Liver (tissue), 9 donors: Measurements from ENCODE around the gene GDF9. TPM values are rescaled to one million over a fixed set of nuclear protein-coding genes. Genes with fewer than 3 reads are reported as not detected.

Source experiments
- DNase-seq: peaks from one replicate; pipeline ENCODE4 v3.0.0-alpha.2; 2017; ENCODE audit warnings: low spot score
- H3K27ac ChIP-seq, 2 donors: one replicate each; pipeline ENCODE4 v1.7.0; 2013; ENCODE audit warnings: inconsistent platforms in 2 of 2, low read length in 2 of 2, control low read depth in 1 of 2, low read depth in 1 of 2, mild to moderate bottlenecking in 1 of 2
- H3K27me3 ChIP-seq, 4 donors: one replicate each; pipeline versions ENCODE4 v1.6.1 to v1.7.0; 2013; ENCODE audit warnings: low read length in 3 of 4, inconsistent platforms in 1 of 4, mild to moderate bottlenecking in 1 of 4, moderate library complexity in 1 of 4; ENCODE audit not compliant: control insufficient read depth in 4 of 4, insufficient read depth in 4 of 4
- H3K36me3 ChIP-seq, 4 donors: one replicate each; pipeline versions ENCODE4 v1.6.1 to v1.7.0; 2013; ENCODE audit warnings: low read length in 3 of 4, mild to moderate bottlenecking in 3 of 4, low read depth in 1 of 4, moderate library complexity in 1 of 4; ENCODE audit not compliant: control insufficient read depth in 4 of 4, insufficient read depth in 3 of 4
- H3K4me1 ChIP-seq, 4 donors: one replicate each; pipeline versions ENCODE4 v1.6.1 to v1.7.0; 2013; ENCODE audit warnings: low read length in 3 of 4, mild to moderate bottlenecking in 3 of 4, moderate library complexity in 1 of 4; ENCODE audit not compliant: control insufficient read depth in 4 of 4, insufficient read depth in 4 of 4
- H3K4me3 ChIP-seq, 3 donors: one replicate each; pipeline versions ENCODE4 v1.6.1 to v1.7.0; 2013; ENCODE audit warnings: low read length in 3 of 3, control low read depth in 1 of 3, low read depth in 1 of 3, mild to moderate bottlenecking in 1 of 3
- H3K9ac ChIP-seq, 2 donors: one replicate each; pipeline ENCODE4 v1.7.0; 2013; ENCODE audit warnings: low read length in 2 of 2, mild to moderate bottlenecking in 2 of 2, moderate library complexity in 2 of 2, control low read depth in 1 of 2, low read depth in 1 of 2
- H3K9me3 ChIP-seq, 4 donors: one replicate each; pipeline versions ENCODE4 v1.6.1 to v1.7.0; 2013; ENCODE audit warnings: low read length in 3 of 4; ENCODE audit not compliant: control insufficient read depth in 4 of 4
- ATF3 ChIP-seq: IDR thresholded peaks from 2 replicates; pipeline ENCODE4 v1.6.1; 2016; ENCODE audit warnings: antibody characterized with exemption
- EGR1 ChIP-seq, 2 donors: IDR thresholded peaks; 2 replicates each; pipeline ENCODE4 v1.6.1; 2016 to 2018; ENCODE audit warnings: antibody characterized with exemption in 2 of 2, low read depth in 2 of 2
- FOXA1 ChIP-seq: IDR thresholded peaks from 2 replicates; pipeline ENCODE4 v1.6.1; 2016; ENCODE audit warnings: antibody characterized with exemption
- FOXA2 ChIP-seq: IDR thresholded peaks from 2 replicates; pipeline ENCODE4 v1.6.1; 2016; ENCODE audit warnings: antibody characterized with exemption
- GABPA ChIP-seq, 2 donors: IDR thresholded peaks in 1 of 2; conservative IDR thresholded peaks in 1 of 2; 2 replicates each; pipeline ENCODE4 v1.6.1; 2016; ENCODE audit warnings: antibody characterized with exemption in 2 of 2, mild to moderate bottlenecking in 1 of 2, moderate library complexity in 1 of 2
- HNF4A ChIP-seq, 2 donors: conservative IDR thresholded peaks; 2 replicates each; pipeline ENCODE4 v1.6.1; 2016; ENCODE audit warnings: antibody characterized with exemption in 2 of 2, mild to moderate bottlenecking in 2 of 2
- HNF4G ChIP-seq: IDR thresholded peaks from 2 replicates; pipeline ENCODE4 v1.6.1; 2016; ENCODE audit warnings: antibody characterized with exemption
- JUND ChIP-seq, 2 donors: IDR thresholded peaks; 2 replicates each; pipeline ENCODE4 v1.6.1; 2016; ENCODE audit warnings: antibody characterized with exemption in 2 of 2
- MAX ChIP-seq: IDR thresholded peaks from 2 replicates; pipeline ENCODE4 v1.6.1; 2016; ENCODE audit warnings: antibody characterized with exemption
- RAD21 ChIP-seq, 2 donors: IDR thresholded peaks; 2 replicates each; pipeline ENCODE4 v1.6.1; 2016; ENCODE audit warnings: antibody characterized with exemption in 2 of 2, mild to moderate bottlenecking in 2 of 2
- REST ChIP-seq: IDR thresholded peaks from 2 replicates; pipeline ENCODE4 v1.6.1; 2016; ENCODE audit warnings: antibody characterized with exemption, mild to moderate bottlenecking
- RXRA ChIP-seq, 2 donors: IDR thresholded peaks; 2 replicates each; pipeline ENCODE4 v1.6.1; 2017 to 2018; ENCODE audit warnings: antibody characterized with exemption in 2 of 2, mild to moderate bottlenecking in 1 of 2
- SP1 ChIP-seq: IDR thresholded peaks from 2 replicates; pipeline ENCODE4 v1.6.1; 2018; ENCODE audit warnings: antibody characterized with exemption, mild to moderate bottlenecking
- TAF1 ChIP-seq: conservative IDR thresholded peaks from 2 replicates; pipeline ENCODE4 v1.6.1; 2016; ENCODE audit warnings: antibody characterized with exemption, mild to moderate bottlenecking
- YY1 ChIP-seq: IDR thresholded peaks from 2 replicates; pipeline ENCODE4 v1.6.1; 2016; ENCODE audit warnings: antibody characterized with exemption, mild to moderate bottlenecking
- ZBTB33 ChIP-seq: IDR thresholded peaks from 2 replicates; pipeline ENCODE4 v1.6.1; 2016; ENCODE audit warnings: antibody characterized with exemption
- WGBS: extraction: QIAGEN DNeasy Blood & Tissue Kit; methylation state at CpG from one replicate; pipeline ENCODE4 v1.1.7; 2013; 5-methylcytosine and 5-hydroxymethylcytosine counted together
- polyA plus RNA-seq, 2 donors: library from polyadenylated mRNA; stranded (reverse) in 1 of 2; unstranded in 1 of 2; fragments of 200-250 nt in 1 of 2; fragments of >200 nt in 1 of 2; fragmentation: Nextera tagmentation in 1 of 2; extraction: Ambion mirVana in 1 of 2; gene quantifications; one replicate each; pipeline versions ENCODE4 v1.2.1 to v1.2.3, GENCODE V29; 2013 to 2015
- total RNA-seq, 2 donors: library from RNA; depleted of rRNA; stranded (reverse); fragments of >200 nt; gene quantifications; one replicate each; pipeline ENCODE4 v1.2.3, GENCODE V29; 2014
- donor health status: healthy.
- donor health status: healthy.
- donor health status: healthy.
- donor health status: healthy.
- donor health status: healthy.

Gene GDF9
- total and polyA plus RNA-seq, 4 donors = 0.08 to 0.10 (median 0.08) TPM; not detected in 1

GRCh38 chr5:132850066-132850465 lies 16.2 kb downstream of the GDF9 start:
- TF ChIP-seq FOXA1 (no peak), HNF4A (conservative IDR thresholded peaks at IDR 0.05) (no peak), ATF3 (no peak), HNF4G (no peak), JUND (IDR thresholded peaks at IDR 0.05) (no peak), TAF1 (no peak), SP1 (no peak), ZBTB33 (no peak), RAD21 (IDR thresholded peaks at IDR 0.05) (no peak), REST (no peak)
- H3K4me1 ChIP-seq = peaks cover 0 to 24% (median 9%) of the 10 kb centered on the region in 4 donors
- peak overlapping the region; percentile 82 to 87 for H3K27ac ChIP-seq
- H3K4me3 ChIP-seq = no peak overlapping the region
- no peaks in the 10 kb centered on the region for H3K27me3 ChIP-seq
- DNase-seq = no peak
- H3K9me3 ChIP-seq = no peaks in the 10 kb centered on the region
- no peak overlapping the region for H3K9ac ChIP-seq
- 63% methylated on average over 2 of the region's 2 CpGs for WGBS
- no peaks in the 10 kb centered on the region for H3K36me3 ChIP-seq

DNA sequence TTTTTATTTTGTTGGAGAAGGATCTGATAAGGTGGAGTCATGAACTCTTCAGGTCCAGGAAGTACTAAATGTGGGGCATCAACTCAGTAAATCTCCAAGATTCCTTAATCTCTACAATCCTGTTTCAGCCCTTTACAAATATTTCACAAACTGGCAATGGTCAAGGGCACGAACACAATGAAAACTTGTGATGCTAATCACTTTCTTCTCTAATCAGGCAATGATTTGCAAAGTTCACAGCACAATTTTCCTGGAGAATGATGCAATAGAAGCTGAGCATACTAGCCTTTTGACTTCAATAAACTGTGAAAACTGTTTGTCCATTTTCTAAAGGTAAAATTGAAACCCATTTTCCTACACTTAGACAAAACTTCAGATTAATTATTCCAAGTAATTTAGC lies 16.9 kb downstream of the GDF9 start:
- H3K27me3 ChIP-seq = no peaks in the 10 kb centered on the region
- 33% methylated on average over 1 of the region's 1 CpG for WGBS
- TF ChIP-seq HNF4A (conservative IDR thresholded peaks at IDR 0.05) = peak; percentile 67 to 83
- TF ChIP-seq RAD21 (IDR thresholded peaks at IDR 0.05) = peak in 1 of 2 donors; percentile 26
- peak in 1 of 2 donors; percentile 56 for TF ChIP-seq JUND (IDR thresholded peaks at IDR 0.05)
- TF ChIP-seq TAF1 = no peak
- peak; percentile 40 for TF ChIP-seq ZBTB33
- TF ChIP-seq SP1 = peak; percentile 63
- TF ChIP-seq RXRA (IDR thresholded peaks at IDR 0.05) = peak; percentile 76 to 88
- TF ChIP-seq ATF3 = peak; percentile 84
- peak; percentile 12 for TF ChIP-seq FOXA2
- peak; percentile 76 for TF ChIP-seq YY1
- TF ChIP-seq GABPA (IDR thresholded peaks at IDR 0.05 in 1 of 2, conservative IDR thresholded peaks at IDR 0.05 in 1 of 2) = peak in 1 of 2 donors; percentile 25
- no peak for TF ChIP-seq EGR1 (IDR thresholded peaks at IDR 0.05; ENCODE audit: low read depth in 2 of 2)
- peak; percentile 24 for TF ChIP-seq FOXA1
- peak; percentile 55 for TF ChIP-seq MAX
- no peak for TF ChIP-seq HNF4G
- no peak for TF ChIP-seq REST
- peak overlapping the region in 1 of 2 donors; percentile 63 for H3K9ac ChIP-seq
- H3K4me3 ChIP-seq = no peak overlapping the region
- no peaks in the 10 kb centered on the region for H3K36me3 ChIP-seq
- peak overlapping the region; percentile 82 to 87 for H3K27ac ChIP-seq
- H3K4me1 ChIP-seq = peaks cover 0 to 19% (median 9%) of the 10 kb centered on the region in 4 donors
- DNase-seq = no peak
- H3K9me3 ChIP-seq = no peaks in the 10 kb centered on the region
